ENCODE data around the gene MICOS13.

DNA sequence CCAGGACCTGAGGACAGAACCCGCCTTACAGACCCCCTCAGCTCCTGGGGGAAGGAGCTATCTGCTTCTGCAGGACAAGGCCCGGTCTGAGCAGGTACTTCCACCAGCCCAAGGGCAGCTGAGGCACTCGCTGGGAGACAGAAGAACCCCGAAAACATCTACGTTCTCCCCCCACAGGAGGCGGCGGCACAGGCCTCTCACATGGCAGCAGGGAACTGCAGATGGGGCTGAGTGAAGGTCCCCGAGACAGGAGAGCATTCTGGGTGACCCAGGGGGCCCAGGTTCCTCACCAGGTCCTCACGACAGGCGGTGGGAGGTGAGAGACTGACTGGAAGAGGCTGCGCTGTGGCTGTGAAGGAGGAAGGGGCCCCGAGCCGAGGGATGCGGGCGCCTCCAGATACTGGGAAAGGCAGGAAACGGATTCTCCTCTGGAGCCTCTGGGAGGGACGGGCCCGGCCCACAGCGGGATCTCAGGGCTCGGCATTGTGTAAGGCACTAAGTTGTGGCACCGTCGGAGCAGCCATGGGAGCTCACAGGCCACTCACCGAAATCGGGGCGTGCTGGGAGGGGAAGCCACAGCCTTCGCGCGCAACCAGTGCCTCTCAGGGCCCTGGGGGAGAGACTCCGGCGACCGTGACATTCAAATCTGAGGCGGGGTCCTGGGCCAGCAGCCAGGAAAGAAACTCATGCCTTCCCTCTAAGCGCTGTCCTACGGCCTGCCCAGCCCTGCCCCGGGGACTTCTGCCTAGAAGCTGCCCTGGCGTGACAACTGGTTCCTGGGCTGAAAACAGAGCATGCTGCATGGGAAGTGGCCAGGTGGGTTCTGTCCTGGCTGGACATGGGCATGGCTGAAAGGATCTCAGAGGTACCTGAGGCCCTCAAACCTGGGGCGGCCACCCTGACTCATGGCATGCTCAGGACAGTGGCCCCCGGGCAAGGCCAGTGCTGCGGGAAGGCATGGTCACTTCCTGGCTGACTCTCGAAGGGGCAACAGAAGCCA is 23.8 kb upstream of the MICOS13 start:
- TF ChIP-seq EZH2 (IDR thresholded peaks at IDR 0.05; ENCODE audit: insufficient read depth, low read length), result no peak
- TF ChIP-seq, protein P1, sequence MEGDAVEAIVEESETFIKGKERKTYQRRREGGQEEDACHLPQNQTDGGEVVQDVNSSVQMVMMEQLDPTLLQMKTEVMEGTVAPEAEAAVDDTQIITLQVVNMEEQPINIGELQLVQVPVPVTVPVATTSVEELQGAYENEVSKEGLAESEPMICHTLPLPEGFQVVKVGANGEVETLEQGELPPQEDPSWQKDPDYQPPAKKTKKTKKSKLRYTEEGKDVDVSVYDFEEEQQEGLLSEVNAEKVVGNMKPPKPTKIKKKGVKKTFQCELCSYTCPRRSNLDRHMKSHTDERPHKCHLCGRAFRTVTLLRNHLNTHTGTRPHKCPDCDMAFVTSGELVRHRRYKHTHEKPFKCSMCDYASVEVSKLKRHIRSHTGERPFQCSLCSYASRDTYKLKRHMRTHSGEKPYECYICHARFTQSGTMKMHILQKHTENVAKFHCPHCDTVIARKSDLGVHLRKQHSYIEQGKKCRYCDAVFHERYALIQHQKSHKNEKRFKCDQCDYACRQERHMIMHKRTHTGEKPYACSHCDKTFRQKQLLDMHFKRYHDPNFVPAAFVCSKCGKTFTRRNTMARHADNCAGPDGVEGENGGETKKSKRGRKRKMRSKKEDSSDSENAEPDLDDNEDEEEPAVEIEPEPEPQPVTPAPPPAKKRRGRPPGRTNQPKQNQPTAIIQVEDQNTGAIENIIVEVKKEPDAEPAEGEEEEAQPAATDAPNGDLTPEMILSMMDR (IDR thresholded peaks at IDR 0.05; ENCODE audit: insufficient read depth, low read depth, low read length), result no peak

Measured in astrocyte (in vitro differentiated cells and primary cell).